GM11168 (cell line): Measurements from ENCODE around the gene TCF4.

Experiments
- in situ Hi-C: fragments of 300-500 bp; cut with MboI; formaldehyde crosslinking; loops from one replicate; pipeline ENCODE4 v1.12.0; 2022; ENCODE audit warnings: low sequenced_read_pairs; ENCODE audit not compliant: unreplicated experiment

TCF4 gene

GRCh38 chr18:55420665-55421307, 167.2 kb downstream of the TCF4 start:
- in situ Hi-C loops: loop anchor here (25.0 kb wide), 2 partner anchors 367 to 1142 kb away; no protein-coding TSS in a partner anchor

DNA sequence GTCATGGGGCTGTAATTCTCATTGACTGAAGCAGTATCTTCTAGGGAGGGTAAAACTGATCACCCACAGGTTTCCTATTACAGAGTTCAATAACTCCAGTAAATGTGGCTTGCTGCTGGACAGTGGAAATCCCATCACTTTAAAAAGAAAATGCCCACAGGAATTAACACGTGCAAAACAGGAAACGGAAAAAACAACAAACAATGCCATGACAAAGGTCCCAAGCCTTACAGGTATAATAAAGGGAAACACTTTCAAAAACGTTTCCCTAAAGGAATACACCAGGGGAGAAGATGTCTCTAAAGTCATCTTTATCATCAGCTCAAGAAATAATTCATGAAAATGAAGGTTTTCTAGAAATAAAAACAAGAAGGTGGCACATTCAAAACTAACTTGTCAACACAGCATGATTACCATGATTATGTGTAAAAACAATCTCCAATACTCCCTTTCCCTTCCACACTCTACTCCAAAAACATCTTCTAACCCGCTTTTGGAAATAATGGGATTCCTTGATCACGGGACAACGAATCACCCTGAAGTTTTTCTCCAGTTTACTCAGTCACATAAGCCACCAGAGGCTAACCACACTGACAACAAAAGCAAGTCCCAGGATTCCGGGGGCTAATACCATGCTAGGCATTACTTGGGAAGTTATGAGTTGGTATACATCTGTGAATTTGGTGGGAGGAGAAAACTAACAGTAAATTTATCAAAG, 167.9 kb downstream of the TCF4 start:
- in situ Hi-C loops: loop anchor here (25.0 kb wide), 2 partner anchors 367 to 1142 kb away; no protein-coding TSS in a partner anchor

GRCh38 chr18:55419132-55419946, 168.7 kb downstream of the TCF4 start:
- in situ Hi-C loops: loop anchor here (25.0 kb wide), 2 partner anchors 368 to 1143 kb away; no protein-coding TSS in a partner anchor

- in situ Hi-C loops: loop anchor here (25.0 kb wide), 2 partner anchors 369 to 1144 kb away; no protein-coding TSS in a partner anchor
These were observed 169.6 kb downstream of the TCF4 start for GRCh38 chr18:55418439-55418838.

GRCh38 chr18:55416791-55417190, 171.2 kb downstream of the TCF4 start:
- in situ Hi-C loops: loop anchor here (25.0 kb wide), 2 partner anchors 371 to 1146 kb away; no protein-coding TSS in a partner anchor

DNA sequence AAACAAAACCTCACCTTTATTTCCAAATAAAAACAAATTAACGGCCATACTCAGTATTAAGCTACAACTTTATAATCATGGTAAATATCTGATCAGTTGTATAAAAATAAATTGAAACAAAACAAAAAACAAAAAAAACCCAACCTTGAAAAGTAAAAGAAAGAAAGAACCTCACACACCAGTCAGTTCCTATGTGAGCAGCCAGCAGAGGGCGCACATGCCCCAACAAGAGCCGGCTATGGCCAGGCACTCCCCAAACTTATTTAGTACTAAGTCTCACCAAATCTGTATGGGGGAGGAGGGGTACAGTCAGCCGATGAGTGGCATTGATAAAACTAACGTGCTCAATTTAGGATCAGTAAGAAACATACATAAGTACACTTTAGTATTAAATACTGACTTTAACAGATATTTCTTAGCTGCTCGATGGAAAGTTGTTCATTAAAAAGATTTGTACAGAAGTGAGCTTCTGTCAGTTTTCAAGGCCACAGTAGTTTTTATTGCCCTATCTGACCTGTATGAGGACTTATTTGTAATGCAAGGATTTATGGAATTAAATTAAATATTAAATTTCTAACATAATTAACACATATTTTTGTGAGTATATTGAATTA, 172.6 kb downstream of the TCF4 start:
- in situ Hi-C loops: loop anchor here (25.0 kb wide), 2 partner anchors 372 to 1147 kb away; no protein-coding TSS in a partner anchor

DNA sequence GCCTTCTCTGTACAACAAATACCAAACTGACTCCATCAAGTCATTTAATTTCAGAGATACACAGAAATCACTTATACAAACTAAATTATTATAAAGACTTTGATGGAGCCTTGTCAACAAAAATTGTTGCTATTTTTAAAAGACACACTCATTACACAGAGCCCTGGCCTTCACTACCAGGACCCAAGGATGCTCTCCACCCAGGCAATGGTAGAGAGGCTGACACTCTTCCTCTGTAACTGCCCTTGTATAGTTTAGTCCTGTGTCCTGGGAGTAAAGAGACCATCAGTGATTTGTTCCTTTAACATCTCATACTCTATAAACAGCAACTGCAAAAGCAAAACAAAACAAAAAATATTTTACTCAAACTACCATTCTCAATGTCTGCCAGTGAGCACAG, 173.5 kb downstream of the TCF4 start:
- in situ Hi-C loops: loop anchor here (25.0 kb wide), 2 partner anchors 373 to 1148 kb away; no protein-coding TSS in a partner anchor

DNA sequence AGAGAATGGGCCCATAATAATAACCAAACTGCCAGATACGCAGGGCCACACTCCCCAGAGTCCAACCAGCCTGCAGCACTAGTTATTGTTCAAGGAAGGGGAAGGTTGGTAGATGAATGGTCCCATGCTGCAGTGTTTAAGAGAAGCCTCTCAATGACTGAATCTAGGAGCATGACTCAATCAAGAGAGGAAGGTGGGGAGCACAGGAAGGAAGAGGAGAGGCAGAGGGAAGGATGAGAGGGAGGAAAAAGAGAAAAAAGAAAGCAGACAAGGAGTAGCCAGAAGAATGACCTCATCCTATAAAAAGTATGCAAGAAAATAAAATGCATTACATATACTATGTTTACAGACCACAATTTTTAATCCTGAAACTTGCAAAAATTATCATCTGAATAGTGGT, 174.5 kb downstream of the TCF4 start:
- in situ Hi-C loops: loop anchor here (25.0 kb wide), 2 partner anchors 374 to 1149 kb away; no protein-coding TSS in a partner anchor

GRCh38 chr18:55407774-55408535, 180.0 kb downstream of the TCF4 start:
- in situ Hi-C loops: loop anchor here (25.0 kb wide), 2 partner anchors 379 to 1154 kb away; no protein-coding TSS in a partner anchor

DNA sequence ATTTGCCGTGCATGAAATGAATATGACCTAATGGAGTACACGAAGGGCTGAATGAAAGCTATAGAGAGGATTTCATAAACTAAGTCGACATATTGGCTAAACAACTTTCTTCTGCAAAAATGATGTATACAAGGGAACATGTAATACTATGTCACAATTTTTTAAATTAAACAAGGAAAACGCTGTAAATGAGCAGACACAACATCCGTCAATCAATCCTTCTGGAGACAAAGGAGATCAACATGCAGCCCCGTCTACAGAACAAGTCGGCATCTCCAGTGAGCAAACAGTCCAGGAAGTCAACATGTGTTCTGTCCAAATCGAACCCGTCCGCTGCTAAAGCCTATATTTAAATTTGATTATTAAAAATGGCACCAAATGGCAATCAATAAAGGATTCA, 180.8 kb downstream of the TCF4 start:
- in situ Hi-C loops: loop anchor here (25.0 kb wide), 2 partner anchors 380 to 1155 kb away; no protein-coding TSS in a partner anchor

GRCh38 chr18:55406451-55406991, 181.5 kb downstream of the TCF4 start:
- in situ Hi-C loops: loop anchor here (25.0 kb wide), 2 partner anchors 381 to 1156 kb away; no protein-coding TSS in a partner anchor

- in situ Hi-C loops: loop anchor here (25.0 kb wide), 2 partner anchors 381 to 1156 kb away; no protein-coding TSS in a partner anchor
These were observed 182.0 kb downstream of the TCF4 start for GRCh38 chr18:55405893-55406406.

GRCh38 chr18:55405475-55405874, 182.5 kb downstream of the TCF4 start:
- in situ Hi-C loops: loop anchor here (25.0 kb wide), 2 partner anchors 382 to 1157 kb away; no protein-coding TSS in a partner anchor

DNA sequence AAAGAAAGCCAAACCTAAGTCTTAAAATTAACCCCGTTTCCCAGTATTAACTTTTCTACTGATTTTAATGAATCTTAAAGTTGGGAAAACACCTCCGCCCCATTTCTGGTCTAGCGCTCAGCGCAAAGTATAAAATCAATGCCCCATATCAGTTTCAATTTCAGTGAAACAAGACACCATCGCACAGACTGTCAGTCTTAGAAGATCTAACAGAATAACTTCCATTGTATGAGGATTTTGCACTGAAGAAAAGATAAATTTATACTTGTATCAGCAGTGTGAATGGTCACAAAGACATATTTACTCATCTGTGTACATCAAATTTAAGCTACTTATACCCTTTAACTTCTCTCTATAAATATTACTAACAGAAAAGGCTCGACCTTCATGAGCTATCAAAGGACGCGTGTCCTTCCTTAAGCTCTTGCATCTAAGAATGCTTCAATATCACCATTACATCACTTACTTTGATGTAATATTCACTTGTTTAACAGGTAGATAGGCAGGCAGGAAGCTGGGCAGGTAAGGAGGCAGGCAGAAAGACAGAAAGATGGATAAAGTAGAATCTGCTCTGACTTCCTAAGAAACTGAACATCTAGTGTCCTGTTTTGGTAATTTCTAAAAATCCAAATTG, 183.0 kb downstream of the TCF4 start:
- in situ Hi-C loops: loop anchor here (25.0 kb wide), 2 partner anchors 382 to 1157 kb away; no protein-coding TSS in a partner anchor

- in situ Hi-C loops: loop anchor here (25.0 kb wide), 2 partner anchors 383 to 1158 kb away; no protein-coding TSS in a partner anchor
These were observed 183.7 kb downstream of the TCF4 start for GRCh38 chr18:55404136-55404830.

- in situ Hi-C loops: loop anchor here (25.0 kb wide), 2 partner anchors 384 to 1159 kb away; no protein-coding TSS in a partner anchor
These were observed 184.5 kb downstream of the TCF4 start for GRCh38 chr18:55403421-55403949.
